Activated T-cell treated with anti-CD3 and anti-CD28 coated beads, Interleukin-2, amount 50 U/mL, for 24 hours (primary cell): Measurements from ENCODE around the gene KIF26B.
"Not testable (repeated sequence)": the region's sequence is repeated elsewhere in the genome, so short reads cannot be mapped to it uniquely, and the experiment has no call there.

Source experiments
- DNase-seq: peaks from one replicate; pipeline ENCODE4 v3.0.0-alpha.2; 2020
- H3K27ac Mint-ChIP-seq: 2 replicates; pipeline ENCODE4 v1.8.0; 2020; ENCODE audit warnings: mild to moderate bottlenecking, mixed read lengths
- H3K27me3 Mint-ChIP-seq: 2 replicates; pipeline ENCODE4 v1.8.0; 2020; ENCODE audit warnings: mixed read lengths
- H3K36me3 Mint-ChIP-seq: 2 replicates; pipeline ENCODE4 v1.8.0; 2020; ENCODE audit warnings: low read depth, mixed read lengths
- H3K4me1 Mint-ChIP-seq: 2 replicates; pipeline ENCODE4 v1.8.0; 2020; ENCODE audit warnings: low read depth, mixed read lengths
- H3K4me3 Mint-ChIP-seq: 2 replicates; pipeline ENCODE4 v1.8.0; 2020; ENCODE audit warnings: mild to moderate bottlenecking, moderate library complexity, mixed read lengths
- H3K9me3 Mint-ChIP-seq: 2 replicates; pipeline ENCODE4 v1.8.0; 2020; ENCODE audit warnings: mixed read lengths

KIF26B gene

DNA sequence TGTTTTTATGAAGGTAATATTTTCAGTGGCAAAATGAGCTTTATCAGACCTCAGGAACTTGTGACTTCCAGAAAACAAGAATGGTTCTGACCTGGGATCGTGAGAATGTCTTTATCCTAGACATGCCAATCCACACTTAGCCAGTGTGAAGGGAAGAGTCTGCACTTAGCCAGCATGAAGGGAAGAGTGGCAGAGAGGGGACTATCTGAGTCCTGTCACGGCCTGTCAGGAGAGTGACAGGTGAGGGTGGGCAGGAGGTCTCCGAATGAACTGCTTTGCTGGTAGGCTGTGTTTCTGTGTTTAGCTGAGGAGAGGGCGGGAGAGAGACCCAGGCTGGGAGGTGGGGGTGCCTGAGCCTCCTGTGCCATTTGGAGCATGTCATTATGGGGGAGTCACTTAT is 173.1 kb downstream of the KIF26B start:
- no peak for DNase-seq
- Mint-ChIP-seq H3K4me1 (peaks cover 18% of the 10 kb centered on the region), H3K9me3 (no peaks in the 10 kb centered on the region), H3K27me3 (peaks cover 12% of the 10 kb centered on the region), H3K4me3 (no peak overlapping the region), H3K36me3 (no peaks in the 10 kb centered on the region), H3K27ac (no peak overlapping the region)

- no peaks in the 10 kb centered on the region for H3K9me3 Mint-ChIP-seq
- peaks cover 26% of the 10 kb centered on the region for H3K4me1 Mint-ChIP-seq
- H3K27me3 Mint-ChIP-seq, result peaks cover 16% of the 10 kb centered on the region
- DNase-seq, result no peak
- no peak overlapping the region for H3K27ac Mint-ChIP-seq
- no peaks in the 10 kb centered on the region for H3K36me3 Mint-ChIP-seq
- no peak overlapping the region for H3K4me3 Mint-ChIP-seq
Observed at GRCh38 chr1:245330951-245331350, 176.2 kb downstream of the KIF26B start.

- Mint-ChIP-seq H3K27me3 (peaks cover 23% of the 10 kb centered on the region), H3K4me3 (no peak overlapping the region), H3K4me1 (peaks cover 35% of the 10 kb centered on the region), H3K9me3 (no peaks in the 10 kb centered on the region), H3K27ac (peak overlapping the region; percentile 66), H3K36me3 (no peaks in the 10 kb centered on the region)
- DNase-seq, result no peak
Observed at GRCh38 chr1:245332085-245332484, 177.3 kb downstream of the KIF26B start.

DNA sequence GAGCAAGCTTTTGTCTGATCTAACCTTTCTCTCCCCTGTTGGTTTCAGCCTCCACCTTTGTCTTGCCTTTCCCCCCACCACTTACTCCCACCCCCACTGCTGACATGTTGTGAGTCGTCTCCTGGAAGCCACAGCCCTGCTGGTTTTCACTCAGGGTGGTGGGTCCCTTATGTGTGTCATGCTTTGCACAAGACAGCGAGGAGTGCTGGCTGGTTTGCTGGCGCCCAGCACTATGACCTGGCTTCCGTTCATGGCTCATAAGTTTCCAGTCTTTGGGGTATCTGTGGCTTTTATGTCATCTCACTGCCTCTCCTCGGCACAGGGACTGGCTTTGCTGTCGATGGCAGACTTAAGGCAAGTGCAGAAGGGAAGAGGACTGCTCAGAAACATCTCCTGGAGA is 177.7 kb downstream of the KIF26B start:
- Mint-ChIP-seq H3K36me3 (no peaks in the 10 kb centered on the region), H3K9me3 (no peaks in the 10 kb centered on the region), H3K4me1 (peaks cover 35% of the 10 kb centered on the region), H3K27me3 (peaks cover 23% of the 10 kb centered on the region), H3K27ac (peak overlapping the region; percentile 66), H3K4me3 (no peak overlapping the region)
- peak; percentile 42 for DNase-seq

DNA sequence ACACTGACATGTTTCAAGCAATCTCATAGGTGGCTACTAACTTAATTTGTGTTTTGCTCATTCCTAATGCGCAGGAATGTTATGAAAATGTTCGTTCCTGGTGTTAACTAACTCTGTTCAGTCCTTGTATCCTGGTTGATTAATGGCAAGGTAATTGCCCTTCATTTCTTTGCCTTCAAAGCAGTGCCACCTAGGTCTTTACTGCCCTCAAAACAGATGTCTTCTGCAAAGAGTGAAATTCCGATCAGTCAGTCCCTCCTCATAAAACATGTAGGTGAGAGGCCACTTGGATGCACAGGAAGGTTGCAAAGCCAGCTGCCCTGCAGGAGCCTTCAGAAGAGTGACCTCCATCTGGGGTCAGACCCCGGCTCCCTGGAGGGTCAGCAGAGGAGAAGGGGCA is 179.4 kb downstream of the KIF26B start:
- Mint-ChIP-seq H3K36me3 (no peaks in the 10 kb centered on the region), H3K27me3 (peaks cover 20% of the 10 kb centered on the region), H3K9me3 (no peaks in the 10 kb centered on the region), H3K27ac (no peak overlapping the region), H3K4me1 (peaks cover 41% of the 10 kb centered on the region), H3K4me3 (no peak overlapping the region)
- no peak for DNase-seq

GRCh38 chr1:245334827-245335490 is 180.2 kb downstream of the KIF26B start:
- peaks cover 17% of the 10 kb centered on the region for H3K27me3 Mint-ChIP-seq
- no peak overlapping the region for H3K27ac Mint-ChIP-seq
- H3K36me3 Mint-ChIP-seq, result no peaks in the 10 kb centered on the region
- peaks cover 41% of the 10 kb centered on the region for H3K4me1 Mint-ChIP-seq
- H3K4me3 Mint-ChIP-seq, result no peak overlapping the region
- DNase-seq, result no peak
- no peaks in the 10 kb centered on the region for H3K9me3 Mint-ChIP-seq

GRCh38 chr1:245335684-245336083 is 180.9 kb downstream of the KIF26B start:
- DNase-seq, H3K27ac Mint-ChIP-seq, H3K36me3 Mint-ChIP-seq, H3K4me3 Mint-ChIP-seq, H3K9me3 Mint-ChIP-seq: not testable (repeated sequence)
- Mint-ChIP-seq H3K27me3 (peaks cover 17% of the 10 kb centered on the region), H3K4me1 (peaks cover 41% of the 10 kb centered on the region)

- H3K4me1 Mint-ChIP-seq, result peaks cover 41% of the 10 kb centered on the region
- H3K9me3 Mint-ChIP-seq, result no peaks in the 10 kb centered on the region
- H3K4me3 Mint-ChIP-seq, result no peak overlapping the region
- DNase-seq, result peak; percentile 34
- H3K27me3 Mint-ChIP-seq, result peaks cover 17% of the 10 kb centered on the region
- no peaks in the 10 kb centered on the region for H3K36me3 Mint-ChIP-seq
- no peak overlapping the region for H3K27ac Mint-ChIP-seq
Observed at GRCh38 chr1:245336149-245336983, 181.6 kb downstream of the KIF26B start.

- H3K4me3 Mint-ChIP-seq, H3K9me3 Mint-ChIP-seq, H3K27ac Mint-ChIP-seq, H3K36me3 Mint-ChIP-seq, DNase-seq: not testable (repeated sequence)
- Mint-ChIP-seq H3K4me1 (peaks cover 35% of the 10 kb centered on the region), H3K27me3 (peaks cover 17% of the 10 kb centered on the region)
Observed at GRCh38 chr1:245336984-245337355, 182.2 kb downstream of the KIF26B start.

DNA sequence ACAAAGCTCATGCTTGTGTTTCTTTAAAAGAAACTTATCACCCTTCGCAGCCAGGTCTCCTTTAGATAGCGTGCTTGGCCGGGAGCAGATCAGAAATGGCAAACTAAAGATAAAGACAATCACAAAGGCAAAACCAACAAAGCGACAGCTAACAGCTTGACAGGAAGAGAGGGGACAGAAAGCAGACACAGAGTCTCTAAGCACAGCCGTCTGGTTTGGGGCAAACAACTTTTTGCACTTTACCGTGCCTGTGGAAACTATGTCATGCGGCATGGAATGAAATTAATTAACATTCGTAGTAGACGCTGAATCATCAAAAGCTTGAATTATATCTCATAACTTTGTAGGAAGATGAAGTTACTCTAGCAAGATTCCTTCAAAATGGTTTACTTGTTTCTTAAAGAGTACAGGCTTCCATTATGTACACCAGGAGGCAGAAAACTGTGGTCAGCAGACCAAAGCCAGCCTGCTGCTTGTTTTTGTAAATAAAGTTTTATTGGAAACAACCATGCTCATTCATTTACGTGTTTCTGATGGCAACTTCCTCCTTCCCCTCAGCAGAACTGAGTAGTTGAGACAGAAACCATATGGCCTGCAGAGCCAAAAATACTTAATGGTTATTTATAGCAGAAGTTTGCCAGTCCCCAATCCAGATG is 183.2 kb downstream of the KIF26B start:
- DNase-seq, result no peak
- no peaks in the 10 kb centered on the region for H3K36me3 Mint-ChIP-seq
- H3K4me3 Mint-ChIP-seq, result peak overlapping the region; percentile 1
- peaks cover 26% of the 10 kb centered on the region for H3K4me1 Mint-ChIP-seq
- peak overlapping the region; percentile 11 for H3K27ac Mint-ChIP-seq
- H3K27me3 Mint-ChIP-seq, result peaks cover 17% of the 10 kb centered on the region
- H3K9me3 Mint-ChIP-seq, result no peaks in the 10 kb centered on the region

DNA sequence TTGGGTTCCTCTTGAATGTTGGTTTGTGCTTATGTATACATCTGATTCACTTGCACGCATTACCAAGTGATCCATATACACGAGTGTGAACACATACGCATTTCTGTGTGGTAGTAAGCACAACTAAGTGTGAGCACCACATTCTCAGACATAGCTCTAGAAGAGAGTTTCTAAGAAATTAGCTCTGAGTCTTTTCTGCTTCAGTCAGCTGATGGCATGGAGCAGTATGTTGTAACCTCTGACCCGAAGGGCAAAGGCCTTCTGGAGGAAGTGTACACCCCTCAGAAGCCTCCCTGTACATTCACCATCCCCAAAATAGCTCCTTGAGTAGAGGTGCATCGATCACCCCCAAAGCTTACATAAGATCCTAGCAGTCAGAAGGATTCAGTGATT is 183.7 kb downstream of the KIF26B start:
- Mint-ChIP-seq H3K4me3 (no peak overlapping the region), H3K36me3 (no peaks in the 10 kb centered on the region), H3K9me3 (no peaks in the 10 kb centered on the region), H3K27ac (no peak overlapping the region), H3K27me3 (peaks cover 17% of the 10 kb centered on the region), H3K4me1 (peaks cover 22% of the 10 kb centered on the region)
- DNase-seq, result no peak

DNA sequence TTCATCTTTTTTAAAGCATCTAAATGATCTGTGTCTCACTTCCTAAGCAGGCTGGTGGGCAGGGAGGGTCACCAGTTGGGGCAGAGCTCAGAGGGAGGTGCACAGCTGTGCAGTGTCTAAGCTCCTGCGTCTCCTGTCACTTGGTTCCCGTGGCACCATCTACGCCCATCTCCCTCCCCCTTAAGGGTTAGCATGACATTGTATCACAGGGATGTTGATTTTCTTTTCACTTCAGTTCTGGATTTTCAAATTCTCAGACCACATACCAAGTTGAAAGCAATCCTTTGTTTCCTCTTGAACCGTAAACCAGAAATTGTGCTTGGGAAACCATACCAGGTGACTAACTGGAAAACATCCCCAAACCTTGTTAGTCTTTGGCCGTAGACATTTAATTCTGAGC is 187.0 kb downstream of the KIF26B start:
- Mint-ChIP-seq H3K27ac (no peak overlapping the region), H3K27me3 (no peaks in the 10 kb centered on the region), H3K9me3 (no peaks in the 10 kb centered on the region), H3K36me3 (no peaks in the 10 kb centered on the region), H3K4me1 (peaks cover 7% of the 10 kb centered on the region), H3K4me3 (no peak overlapping the region)
- no peak for DNase-seq

GRCh38 chr1:245345191-245345884 is 190.6 kb downstream of the KIF26B start:
- Mint-ChIP-seq H3K27ac (no peak overlapping the region), H3K9me3 (no peaks in the 10 kb centered on the region), H3K27me3 (peaks cover 3% of the 10 kb centered on the region), H3K36me3 (no peaks in the 10 kb centered on the region), H3K4me1 (no peaks in the 10 kb centered on the region), H3K4me3 (no peak overlapping the region)
- no peak for DNase-seq

GRCh38 chr1:245348626-245349025 is 193.8 kb downstream of the KIF26B start:
- Mint-ChIP-seq H3K27me3 (peaks cover 10% of the 10 kb centered on the region), H3K4me1 (peaks cover 6% of the 10 kb centered on the region), H3K4me3 (no peak overlapping the region), H3K36me3 (no peaks in the 10 kb centered on the region), H3K9me3 (no peaks in the 10 kb centered on the region), H3K27ac (no peak overlapping the region)
- DNase-seq, result no peak
